ENCODE results near the gene PEX3.
"Not testable (repeated sequence)": the region's sequence is repeated elsewhere in the genome, so short reads cannot be mapped to it uniquely, and the experiment has no call there.

The PEX3 gene, protein sequence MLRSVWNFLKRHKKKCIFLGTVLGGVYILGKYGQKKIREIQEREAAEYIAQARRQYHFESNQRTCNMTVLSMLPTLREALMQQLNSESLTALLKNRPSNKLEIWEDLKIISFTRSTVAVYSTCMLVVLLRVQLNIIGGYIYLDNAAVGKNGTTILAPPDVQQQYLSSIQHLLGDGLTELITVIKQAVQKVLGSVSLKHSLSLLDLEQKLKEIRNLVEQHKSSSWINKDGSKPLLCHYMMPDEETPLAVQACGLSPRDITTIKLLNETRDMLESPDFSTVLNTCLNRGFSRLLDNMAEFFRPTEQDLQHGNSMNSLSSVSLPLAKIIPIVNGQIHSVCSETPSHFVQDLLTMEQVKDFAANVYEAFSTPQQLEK

DNA sequence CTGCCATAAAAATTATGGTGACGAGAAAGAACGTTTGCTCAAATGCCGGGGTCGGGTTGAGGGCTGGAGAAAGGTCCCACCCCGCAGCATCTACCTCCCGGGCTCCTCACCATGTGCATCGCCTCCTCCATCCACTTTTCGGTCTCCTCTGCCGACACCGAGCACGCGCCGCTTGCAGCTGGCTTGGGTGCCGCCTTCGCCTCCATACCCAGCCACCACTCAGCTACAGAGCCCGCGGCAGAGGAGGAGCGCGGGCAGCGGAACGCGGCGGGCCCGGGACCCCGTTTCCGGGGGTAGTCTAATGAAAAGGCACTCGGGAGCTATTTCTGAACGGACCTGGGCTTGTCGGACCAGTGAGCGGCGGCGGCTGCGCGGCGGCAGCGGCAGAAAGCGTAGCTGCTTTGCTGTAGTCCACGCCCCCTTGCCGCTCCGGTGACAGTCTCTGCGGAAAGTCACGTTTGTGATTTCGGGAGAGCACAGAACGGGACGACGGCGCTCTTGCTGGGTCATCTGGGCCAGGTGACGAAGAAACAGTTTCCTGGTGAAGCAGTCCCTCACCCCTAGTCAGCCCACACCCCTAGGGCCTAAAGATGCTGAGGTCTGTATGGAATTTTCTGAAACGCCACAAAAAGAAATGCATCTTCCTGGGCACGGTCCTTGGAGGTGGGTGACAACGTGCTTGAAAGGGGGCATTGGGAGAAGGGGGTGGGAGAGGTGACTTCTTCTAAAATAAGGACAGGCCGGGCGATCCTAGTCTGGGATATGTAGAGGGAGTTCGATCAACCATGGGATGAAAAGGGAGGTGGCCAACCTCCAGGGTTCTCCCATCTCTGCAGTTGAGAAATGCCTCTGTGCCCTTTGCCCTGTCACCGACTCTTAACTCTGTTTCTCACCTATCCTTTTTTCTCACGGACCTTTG, at the start of gene PEX3, which contains the start of gene ADAT2:
PEX3 (plus strand) TSS at position 353 of the 919 bp plus-strand sequence; CDS start at position 591, 238 bp downstream.
ADAT2 (minus strand) TSS at position 243 of the 919 bp plus-strand sequence; CDS start at position 206, 37 bp downstream.
- DNase-seq: peak; percentile 62

DNA sequence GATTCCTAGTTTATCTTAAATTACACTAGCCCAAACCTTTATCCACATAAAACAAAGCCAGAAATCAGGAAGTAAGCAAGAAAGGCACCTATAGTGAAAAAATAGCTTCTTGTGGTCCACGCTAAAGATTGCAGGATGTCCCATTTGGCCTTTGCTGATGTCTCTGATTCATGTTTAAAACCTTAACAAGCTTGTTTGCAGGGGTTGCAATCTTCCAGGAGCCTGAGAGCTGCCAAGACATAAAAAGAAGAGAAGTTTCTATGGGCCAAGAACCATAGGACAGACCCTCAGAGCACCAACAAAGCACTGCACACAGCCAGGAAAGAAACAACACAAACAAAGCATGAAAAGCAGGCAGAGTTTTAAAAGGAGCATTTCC, 49.5 kb upstream of the PEX3 start:
- DNase-seq: no peak

DNA sequence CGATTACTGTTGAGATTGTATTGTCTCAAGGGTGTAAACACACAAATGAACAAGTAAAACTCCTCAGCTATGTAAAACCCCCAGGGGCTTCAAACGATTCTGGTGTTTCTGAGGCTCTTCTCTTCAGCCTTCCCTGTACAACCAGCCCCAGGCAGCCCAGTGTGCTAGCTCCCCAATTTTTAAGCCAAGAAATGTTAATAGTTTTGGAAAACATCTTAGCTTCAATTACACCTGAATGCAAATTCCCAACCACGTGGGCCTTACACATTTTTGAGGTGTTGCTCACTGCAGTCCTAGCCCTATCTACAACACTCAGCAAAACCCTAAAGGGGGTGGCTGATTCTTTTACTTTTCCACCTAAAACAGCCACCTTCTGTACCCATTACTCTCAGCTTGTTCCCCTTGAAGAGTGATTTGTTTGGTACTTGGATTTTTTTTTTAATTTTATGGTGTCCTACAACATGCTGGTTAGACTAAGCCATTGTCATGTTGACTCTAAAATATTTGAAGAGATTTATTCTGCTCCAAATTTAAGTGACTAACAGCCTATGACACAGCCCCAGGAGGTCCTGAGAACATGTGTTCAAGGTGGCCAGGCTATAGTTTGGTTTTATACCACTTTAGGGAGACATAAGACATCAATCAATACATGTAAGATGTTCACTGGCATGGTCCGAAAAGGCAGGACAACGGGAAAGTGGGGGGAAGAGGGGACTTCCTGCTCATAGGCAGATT, 48.8 kb upstream of the PEX3 start:
- no peak for DNase-seq

DNA sequence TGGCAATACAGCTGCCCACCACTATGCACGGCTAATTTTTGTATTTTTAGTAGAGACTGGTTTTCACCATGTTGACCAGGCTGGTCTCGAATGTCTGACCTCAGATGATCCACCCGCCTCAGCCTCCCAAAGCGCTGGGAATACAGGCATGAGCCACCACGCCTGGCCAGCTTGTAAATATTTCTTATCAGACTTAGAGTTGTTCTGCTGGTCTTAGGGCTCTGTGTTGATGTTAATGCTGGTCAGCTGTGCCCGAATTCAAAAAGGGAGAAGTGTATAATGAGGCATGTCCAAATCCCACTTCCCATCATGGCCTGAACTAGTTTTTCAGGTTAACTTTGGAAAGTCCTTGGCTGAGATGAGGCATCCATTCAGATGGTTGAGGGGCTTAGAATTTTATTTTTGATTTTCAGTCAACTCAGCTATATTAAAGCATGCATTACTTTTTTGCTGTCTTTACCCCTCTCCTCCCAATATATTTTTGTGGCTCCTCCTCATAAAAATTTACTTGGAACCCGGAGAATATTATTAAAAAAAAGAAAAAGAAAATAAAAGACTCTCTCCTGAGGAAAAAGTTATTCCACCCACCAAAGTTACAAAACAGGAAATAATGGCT, 47.8 kb upstream of the PEX3 start:
- no peak for DNase-seq

DNA sequence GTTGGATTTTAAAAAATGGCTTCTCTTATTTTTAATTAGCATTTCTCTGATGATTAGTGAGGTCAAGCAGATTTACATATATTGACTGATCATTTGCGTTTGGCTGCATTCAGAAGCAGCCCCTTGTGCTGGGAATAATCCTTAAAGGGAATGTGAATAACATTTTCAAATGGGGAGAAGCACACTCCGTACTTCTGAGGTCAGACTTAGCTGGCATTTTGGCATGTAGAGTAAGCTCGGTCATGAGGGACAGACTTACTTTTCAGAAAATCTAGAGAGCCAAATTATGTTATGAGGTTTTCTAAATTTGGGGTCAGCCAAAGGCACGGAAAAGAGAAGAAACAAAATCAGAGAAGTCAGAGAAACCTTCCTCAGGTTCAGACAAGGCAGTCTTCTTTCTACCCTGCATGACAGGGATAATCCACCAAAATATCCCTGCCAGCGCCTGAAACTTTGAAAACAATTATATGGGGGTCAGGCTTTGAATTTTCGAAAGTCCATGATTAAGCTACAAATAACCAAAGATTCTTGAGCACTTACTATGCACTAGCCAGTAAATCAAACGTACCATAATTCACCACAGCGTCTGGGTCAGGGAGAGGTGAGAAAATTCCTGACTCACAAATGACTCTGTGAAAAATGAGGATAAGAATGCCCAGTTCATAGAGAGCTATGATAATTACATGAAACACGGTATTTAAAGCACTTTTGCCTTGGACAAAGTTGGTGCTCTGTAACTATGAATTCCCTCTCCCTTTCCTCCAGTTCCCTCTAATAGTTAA, 45.0 kb upstream of the PEX3 start:
- DNase-seq: no peak

DNA sequence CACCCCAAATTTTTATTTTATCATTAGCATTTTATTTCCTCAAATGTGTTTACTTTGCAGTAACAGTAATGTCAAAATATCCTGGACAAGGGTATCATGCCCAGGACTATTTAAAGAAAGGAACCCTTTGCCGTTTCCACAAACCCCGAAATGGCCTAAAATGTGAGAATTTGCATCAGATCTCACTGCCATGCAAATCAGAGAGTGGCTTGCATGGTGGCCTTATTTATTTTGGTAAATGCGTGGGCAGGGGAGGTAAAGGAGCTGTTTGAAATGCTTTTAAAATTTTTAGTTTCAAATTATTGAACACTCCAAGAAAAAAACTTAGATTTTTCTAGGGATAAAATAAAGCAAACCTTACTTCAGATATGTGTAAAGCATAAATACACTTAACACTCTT, 43.9 kb upstream of the PEX3 start:
- no peak for DNase-seq

DNA sequence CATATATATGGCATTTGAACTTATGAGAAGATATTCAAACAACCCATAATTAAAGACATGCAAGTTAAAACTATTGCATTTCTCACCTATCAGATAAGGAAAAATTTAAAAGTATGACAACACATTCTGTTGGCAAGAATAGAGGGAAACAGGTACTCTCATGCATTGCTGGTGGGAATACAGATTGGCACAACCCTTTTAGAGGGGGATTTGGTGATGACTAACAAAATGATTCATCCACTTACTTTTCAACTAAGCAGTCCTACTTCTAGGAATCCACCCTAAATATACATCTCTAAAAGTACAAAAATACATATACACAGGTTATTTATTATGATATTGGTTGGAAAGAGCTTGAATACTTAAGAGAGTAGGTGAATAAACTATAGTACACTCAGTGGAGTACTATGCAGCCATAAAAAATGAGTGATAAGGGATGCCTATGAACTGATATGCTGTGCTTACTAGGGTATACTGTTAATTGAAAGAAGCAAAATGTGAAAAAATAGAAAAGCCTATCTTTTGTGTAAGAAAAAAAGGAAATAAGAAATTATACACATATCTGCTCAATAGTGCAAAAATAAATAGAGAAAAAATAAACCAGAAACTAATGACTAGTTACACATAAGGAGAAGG, 42.3 kb upstream of the PEX3 start:
- DNase-seq: no peak

DNA sequence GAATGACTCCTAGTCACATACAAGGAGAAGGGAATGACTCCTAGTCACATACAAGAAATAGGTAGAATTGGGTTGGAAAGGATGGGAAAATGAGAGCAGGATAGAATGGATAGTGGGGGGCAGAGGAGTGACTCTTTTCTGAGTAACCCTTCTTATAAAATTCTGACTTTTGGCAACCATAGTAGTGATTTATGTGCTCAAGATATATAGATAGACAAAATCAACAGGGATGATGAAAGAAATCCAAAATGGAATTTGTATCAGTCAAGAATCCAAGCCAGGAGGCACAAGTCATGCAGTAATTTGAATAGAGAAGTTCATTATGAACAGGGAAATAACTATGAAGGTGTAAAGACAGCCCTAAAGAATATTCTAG, 41.8 kb upstream of the PEX3 start:
- no peak for DNase-seq

DNA sequence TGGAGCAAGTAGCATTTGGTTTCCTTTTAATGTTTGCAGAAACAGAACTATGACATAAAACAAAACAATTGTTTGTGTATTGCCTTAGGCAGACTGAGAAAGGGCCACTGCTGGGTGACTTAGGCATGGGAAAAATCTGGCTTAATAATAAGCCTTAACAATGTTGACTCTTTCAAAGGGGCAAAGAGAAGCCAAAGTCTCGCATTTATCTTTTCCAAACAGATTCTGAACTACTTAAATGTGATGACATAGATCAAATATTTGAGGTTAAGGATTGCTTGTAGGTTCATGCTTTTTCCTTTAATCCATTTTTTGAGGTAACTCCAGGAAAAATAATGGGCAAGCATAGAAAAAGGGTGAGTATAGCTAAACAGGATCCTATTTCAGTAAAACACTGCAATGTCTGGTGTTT, 39.7 kb upstream of the PEX3 start:
- no peak for DNase-seq

DNA sequence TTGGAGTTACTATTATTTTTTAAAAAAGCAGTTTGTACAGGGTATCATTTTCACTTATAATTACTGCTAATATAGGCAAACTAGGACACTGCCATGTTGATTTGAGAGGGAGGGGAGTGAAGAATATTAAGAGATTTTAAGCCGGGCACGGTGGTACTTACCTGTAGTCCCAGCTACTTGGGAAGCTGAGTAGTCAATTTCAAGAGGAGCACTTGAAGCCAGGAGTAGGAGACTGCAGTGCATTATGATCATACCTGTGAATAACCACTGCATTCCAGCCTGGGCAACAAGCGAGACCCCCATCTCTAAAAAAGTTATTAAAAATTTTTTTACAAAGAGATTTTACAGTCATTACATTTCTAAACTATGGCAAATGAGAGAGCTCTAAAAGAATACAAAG, 35.8 kb upstream of the PEX3 start:
- no peak for DNase-seq

DNA sequence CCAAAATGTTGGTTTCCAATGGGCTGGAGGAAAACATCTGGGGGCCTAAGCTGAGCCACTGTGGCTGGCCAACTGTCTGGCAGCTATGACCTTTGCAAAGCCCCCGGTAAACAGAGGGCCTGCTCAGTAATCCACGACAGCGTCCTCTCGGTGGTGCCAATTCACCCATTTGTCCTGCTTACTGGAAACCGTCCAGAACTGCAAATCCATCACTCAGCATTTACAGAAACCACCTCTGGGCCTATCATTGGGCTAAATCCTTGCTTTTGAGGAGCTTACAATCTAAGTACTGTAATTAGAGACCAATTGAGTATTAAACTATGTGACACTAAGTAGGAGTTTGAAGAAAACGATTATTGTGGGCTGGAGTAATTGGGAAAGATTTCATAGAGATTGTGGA, 31.1 kb upstream of the PEX3 start:
- DNase-seq: no peak

DNA sequence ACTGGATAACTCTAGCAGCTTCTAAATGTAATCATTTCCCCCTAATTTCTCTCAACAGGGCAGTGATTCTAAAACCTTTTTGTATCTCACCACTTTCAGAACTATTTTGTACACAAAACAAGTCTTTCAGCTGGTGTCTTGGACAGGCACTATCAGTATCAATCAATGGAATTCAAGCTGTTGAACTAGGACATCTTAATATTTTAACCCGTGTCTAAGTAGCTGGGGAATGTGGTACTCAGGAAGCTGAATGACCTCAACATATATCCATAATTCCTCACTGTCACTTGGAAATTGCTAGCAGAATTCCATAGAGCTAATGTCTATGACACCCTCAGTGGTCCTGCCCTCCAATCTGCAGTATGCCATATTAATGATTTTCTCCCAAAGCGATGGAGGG, 24.6 kb upstream of the PEX3 start:
- no peak for DNase-seq

DNA sequence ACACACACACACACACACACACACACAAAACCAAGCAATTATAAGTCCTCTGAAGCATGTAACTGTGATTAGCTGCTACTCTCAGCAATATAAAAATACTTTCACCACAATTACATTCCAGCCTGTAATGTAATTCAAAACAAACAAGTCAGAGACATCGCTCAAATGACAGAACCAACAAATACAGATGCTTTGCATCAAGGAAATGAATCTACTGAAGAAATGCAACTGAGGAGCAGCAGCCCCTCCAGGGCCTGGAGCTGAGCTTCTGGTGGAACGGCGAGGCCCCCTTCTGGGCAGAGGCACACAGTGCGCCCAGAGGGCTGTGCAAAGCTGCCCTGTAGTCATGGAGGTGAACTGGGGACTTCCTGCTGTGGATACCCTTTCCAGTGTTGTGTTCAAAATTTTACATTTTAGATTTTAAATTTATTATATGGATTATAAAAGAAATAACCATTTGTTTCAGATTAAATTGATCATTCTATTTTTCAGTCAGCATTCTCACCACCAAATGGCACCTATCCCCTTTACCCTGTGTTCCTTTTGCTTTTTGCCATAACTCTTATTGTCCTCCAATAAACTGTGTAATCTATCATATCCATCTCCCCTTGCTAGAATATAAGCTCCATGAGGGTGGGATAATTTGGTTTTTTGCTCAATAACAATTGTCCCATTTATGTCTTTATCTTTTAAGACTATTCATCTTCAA, 23.3 kb upstream of the PEX3 start:
- peak; percentile 5 for DNase-seq

DNA sequence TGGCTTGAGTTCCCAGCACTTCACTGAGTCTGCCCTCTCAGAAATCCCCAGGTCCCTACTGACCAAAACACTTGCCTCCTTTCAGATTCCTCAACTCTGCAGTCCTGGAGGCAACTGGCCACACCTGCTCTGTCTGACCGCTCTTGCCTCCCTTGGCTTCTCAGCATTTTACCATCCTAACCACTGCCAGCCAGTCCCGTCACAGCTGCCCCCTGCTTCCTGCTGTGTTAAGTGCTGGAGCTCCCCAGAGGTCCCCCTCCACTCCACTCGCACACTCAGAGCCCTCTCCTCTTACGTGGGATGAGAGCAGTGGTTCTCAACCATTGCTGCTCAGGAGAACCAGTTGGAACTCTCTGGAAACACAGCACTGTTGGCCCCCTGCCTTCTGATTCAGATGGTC, 20.6 kb upstream of the PEX3 start:
- no peak for DNase-seq

DNA sequence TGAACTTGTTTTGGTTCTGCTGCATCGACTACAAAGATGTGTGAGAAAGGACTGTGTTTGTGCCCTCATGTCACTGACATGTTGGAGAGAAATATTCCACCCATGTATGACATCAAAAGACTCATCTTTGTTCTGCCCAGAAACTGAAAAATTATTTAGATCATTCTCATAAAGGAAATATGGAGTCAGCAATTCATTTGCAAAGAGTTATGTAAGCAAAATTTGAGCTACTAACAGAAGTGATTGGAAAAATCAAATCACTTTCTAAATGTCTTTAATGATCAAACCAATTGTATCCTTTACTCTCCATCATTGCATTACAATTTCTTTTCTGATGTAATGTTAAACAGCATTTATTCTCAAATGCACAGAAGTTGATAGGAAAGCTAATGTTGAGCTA, 19.4 kb upstream of the PEX3 start:
- DNase-seq: no peak

DNA sequence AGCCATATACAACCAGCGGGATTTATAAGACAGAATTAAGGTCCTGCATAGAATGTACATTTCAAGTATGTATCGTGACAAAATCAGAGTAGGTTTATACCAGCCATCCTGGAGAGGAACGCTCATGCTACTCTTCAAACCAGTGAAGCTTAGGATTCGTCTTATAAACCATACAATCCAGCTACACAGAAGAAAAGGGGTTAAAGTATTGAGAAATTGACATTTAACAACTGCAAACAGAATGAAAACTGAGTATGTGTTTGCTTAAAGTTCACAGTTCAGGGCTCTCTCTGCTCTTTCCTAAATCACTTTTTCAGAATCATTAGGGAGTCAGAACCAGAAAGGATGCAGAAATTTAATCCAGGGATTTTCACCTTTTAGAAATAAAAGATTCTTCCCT, 18.0 kb upstream of the PEX3 start:
- DNase-seq: no peak

DNA sequence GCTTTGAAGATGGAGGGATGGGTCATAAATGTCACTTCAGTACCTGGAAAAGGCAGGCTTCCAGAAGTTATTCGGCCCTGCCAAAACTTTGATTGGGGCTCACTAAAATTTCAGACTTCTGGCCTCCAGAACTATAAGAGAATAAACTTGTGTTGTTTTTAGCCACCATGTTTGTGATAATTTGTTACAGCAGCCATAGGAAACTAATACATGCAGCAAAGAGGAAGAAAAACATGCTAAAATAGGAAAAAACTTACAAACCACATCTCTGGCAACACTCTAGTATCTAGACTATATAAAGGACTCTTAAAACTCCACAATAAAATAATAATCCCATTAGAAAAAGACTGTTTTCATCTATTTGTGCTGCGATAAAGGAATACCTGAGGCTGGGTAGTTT, 9.6 kb upstream of the PEX3 start:
- no peak for DNase-seq

DNA sequence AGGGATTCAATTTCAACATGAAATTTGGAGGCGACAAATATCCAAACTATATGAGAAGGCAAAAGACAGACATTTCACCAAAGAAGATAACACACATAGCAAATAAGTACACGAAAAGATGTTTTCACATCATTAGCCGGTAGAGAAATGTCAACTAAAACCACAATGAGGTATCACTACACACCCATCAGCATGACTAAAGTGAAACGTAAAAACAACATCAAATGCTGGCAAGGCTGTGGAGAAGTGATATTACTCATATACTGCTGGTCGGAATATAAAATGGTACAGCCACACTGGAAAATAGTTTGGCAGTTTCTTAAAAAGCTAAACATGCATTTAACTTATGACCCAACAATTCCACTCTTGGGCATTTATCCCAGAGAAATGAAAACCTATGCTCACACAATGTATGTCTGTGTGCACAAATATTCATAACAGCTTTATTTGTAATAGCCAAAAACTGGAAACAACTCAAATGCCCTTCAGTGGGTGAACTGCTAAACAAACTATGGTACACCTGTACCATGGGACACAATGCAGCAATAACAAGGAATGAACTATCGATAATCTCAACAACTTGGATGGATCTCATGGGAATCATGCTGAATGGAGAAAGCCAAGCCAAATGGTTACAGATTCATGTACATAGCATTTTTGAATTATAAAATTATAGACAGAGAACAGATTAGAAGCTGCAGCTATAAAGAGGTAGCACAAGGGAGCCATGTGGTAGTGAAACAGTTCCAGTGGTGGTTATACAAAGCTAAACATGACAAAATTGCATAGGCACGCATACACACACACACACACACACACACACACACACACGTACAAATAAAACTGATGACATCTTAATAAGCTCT, 8.7 kb upstream of the PEX3 start:
- no peak for DNase-seq

DNA sequence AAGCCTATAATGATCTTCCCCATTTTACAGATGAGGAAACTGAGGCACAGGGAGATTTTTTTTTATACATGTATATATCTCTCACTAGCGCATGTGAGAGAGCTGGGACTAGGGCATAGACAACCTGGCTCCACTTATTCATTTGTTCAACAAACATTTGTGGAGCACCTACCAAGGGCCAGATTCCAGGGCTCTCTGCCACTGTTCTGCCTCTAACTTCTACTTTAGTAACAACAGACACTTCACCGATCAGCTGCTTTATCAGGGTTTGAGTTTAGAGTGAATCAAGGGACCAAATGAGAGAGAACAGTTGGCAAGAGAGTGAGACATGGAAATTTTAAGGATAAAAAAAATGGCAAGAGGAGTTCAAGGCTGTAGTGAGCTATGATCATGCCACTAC, 7.5 kb upstream of the PEX3 start:
- DNase-seq: no peak

DNA sequence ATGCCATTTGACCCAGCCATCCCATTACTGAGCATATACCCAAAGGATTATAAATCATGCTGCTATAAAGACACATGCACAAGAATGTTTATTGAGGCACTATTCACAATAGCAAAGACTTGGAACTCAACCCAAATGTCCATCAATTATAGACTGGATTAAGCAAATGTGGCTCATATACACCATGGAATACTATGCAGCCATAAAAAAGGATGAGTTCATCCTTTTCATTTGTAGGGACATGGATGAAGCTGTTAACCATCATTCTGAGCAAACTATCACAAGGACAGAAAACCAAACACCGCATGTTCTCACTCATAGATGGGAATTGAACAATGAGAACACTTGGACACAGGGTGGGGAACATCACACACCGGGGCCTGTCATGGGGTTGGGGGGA, 2.7 kb upstream of the PEX3 start:
- not testable (repeated sequence) for DNase-seq
